B cell (primary cell): Measurements from ENCODE around the gene GNB2. TPM values are rescaled to one million over a fixed set of nuclear protein-coding genes. Genes with fewer than 3 reads are reported as not detected.

ENCODE experiments used
- ATAC-seq: fragments of 200-7000 bp; cut with Tn5 transposase; one replicate; pipeline ENCODE4 v1.10.0; 2021; ENCODE audit warnings: low read depth, mild to moderate bottlenecking, moderate number of reproducible peaks, moderate library complexity
- CTCF ChIA-PET: fragments of 350-600 bp; sonication (Branson Sonifier 250); formaldehyde crosslinking; loops from one replicate; lab custom pipeline; 2021; ENCODE audit warnings: antibody characterized with exemption, inconsistent platforms; lab: Charles Lee
- POLR2A ChIA-PET: fragments of 350-600 bp; sonication (Branson Sonifier 250); formaldehyde crosslinking; loops from one replicate; lab custom pipeline; 2021; ENCODE audit warnings: antibody characterized with exemption; lab: Charles Lee
- DNase-seq: peaks from one replicate; pipeline ENCODE4 v3.0.0; 2013
- H2AFZ ChIP-seq: 2 replicates; pipeline ENCODE4 v1.6.1; 2012; ENCODE audit warnings: mild to moderate bottlenecking, low read depth, low read length; ENCODE audit not compliant: insufficient read depth, poor library complexity, severe bottlenecking
- H3K27ac ChIP-seq, 2 donors: 1 replicate in 1 of 2; 2 replicates in 1 of 2; pipeline ENCODE4 v1.5.1; 2012 to 2013; ENCODE audit warnings: low read length in 2 of 2, mild to moderate bottlenecking in 2 of 2, moderate library complexity in 1 of 2
- H3K27me3 ChIP-seq, 4 experiments: fragments of 200-600 bp in 1 of 4; sonication (generic) in 1 of 4; replicated peaks in 1 of 4; 1 replicate in 2 of 4; 2 replicates in 2 of 4; pipeline versions ENCODE4 v1.6.1 to v1.7.0; 2013 to 2016; ENCODE audit warnings: low read length in 3 of 4, mild to moderate bottlenecking in 2 of 4, mixed read lengths in 1 of 4, moderate library complexity in 1 of 4; ENCODE audit not compliant: insufficient read depth in 4 of 4, control insufficient read depth in 3 of 4; ENCODE audit errors: control extremely low read depth in 1 of 4
- H3K36me3 ChIP-seq, 2 experiments: replicated peaks in 1 of 2; 1 replicate in 1 of 2; 2 replicates in 1 of 2; pipeline versions ENCODE4 v1.6.1 to v1.7.1; 2013; ENCODE audit warnings: low read length in 1 of 2; ENCODE audit not compliant: insufficient read depth in 2 of 2, control insufficient read depth in 1 of 2; ENCODE audit errors: control extremely low read depth in 1 of 2, extremely low read depth in 1 of 2
- H3K4me1 ChIP-seq, 2 donors: fragments of 200-600 bp in 1 of 2; sonication (generic) in 1 of 2; 1 replicate in 1 of 2; 2 replicates in 1 of 2; pipeline versions ENCODE4 v1.5.1 to v1.6.1; 2013 to 2017; ENCODE audit warnings: low read length in 2 of 2; ENCODE audit not compliant: control insufficient read depth in 2 of 2, insufficient read depth in 2 of 2
- H3K4me2 ChIP-seq: replicated peaks from 2 replicates; pipeline ENCODE3; 2012; ENCODE audit warnings: mild to moderate bottlenecking, low read depth, low read length; ENCODE audit not compliant: poor library complexity, severe bottlenecking
- H3K4me3 ChIP-seq, 5 experiments: fragments of 200-600 bp in 1 of 5; sonication (generic) in 1 of 5; 1 replicate in 3 of 5; 2 replicates in 2 of 5; pipeline versions ENCODE4 v1.5.1 to v1.7.0; 2011 to 2016; ENCODE audit warnings: low read length in 4 of 5, mild to moderate bottlenecking in 4 of 5, low read depth in 2 of 5, control low read depth in 1 of 5, moderate library complexity in 1 of 5; ENCODE audit not compliant: insufficient read depth in 1 of 5; ENCODE audit errors: control extremely low read depth in 1 of 5, extremely low read depth in 1 of 5
- H3K79me2 ChIP-seq: fragments of 200-600 bp; sonication (generic); one replicate; pipeline ENCODE4 v1.6.0; 2016; ENCODE audit warnings: low read length; ENCODE audit not compliant: control insufficient read depth, insufficient read depth
- H3K9ac ChIP-seq: fragments of 200-600 bp; sonication (generic); 2 replicates; pipeline ENCODE4 v1.6.1; 2017; ENCODE audit warnings: mild to moderate bottlenecking, low read length, moderate library complexity
- H3K9me3 ChIP-seq, 3 donors: one replicate each; pipeline versions ENCODE4 v1.6.1 to v1.7.1; 2013; ENCODE audit warnings: low read length in 2 of 3; ENCODE audit not compliant: control insufficient read depth in 2 of 3, insufficient read depth in 1 of 3; ENCODE audit errors: control extremely low read depth in 1 of 3
- H4K20me1 ChIP-seq: 2 replicates; pipeline ENCODE4 v1.6.0; 2012; ENCODE audit warnings: mild to moderate bottlenecking, low read length; ENCODE audit not compliant: insufficient read depth, control insufficient read depth, poor library complexity, severe bottlenecking
- H3K27ac Mint-ChIP-seq: one replicate; pipeline ENCODE4 v1.8.0; 2021; ENCODE audit warnings: mixed read lengths
- H3K27me3 Mint-ChIP-seq: one replicate; pipeline ENCODE4 v1.8.0; 2021; ENCODE audit warnings: mixed read lengths
- H3K4me1 Mint-ChIP-seq: one replicate; pipeline ENCODE4 v1.8.0; 2021; ENCODE audit warnings: mixed read lengths
- H3K4me3 Mint-ChIP-seq: one replicate; pipeline ENCODE4 v1.8.0; 2021; ENCODE audit warnings: mixed read lengths
- H3K9me3 Mint-ChIP-seq: one replicate; pipeline ENCODE4 v1.8.0; 2022; ENCODE audit warnings: mixed read lengths; ENCODE audit not compliant: insufficient read depth
- CTCF ChIP-seq: fragments of 200-600 bp; IDR thresholded peaks from one replicate; pipeline ENCODE4 v1.8.0; 2022; ENCODE audit warnings: antibody characterized with exemption, mild to moderate bottlenecking
- EZH2 ChIP-seq: IDR thresholded peaks from 2 replicates; pipeline ENCODE4 v1.6.1; 2012; ENCODE audit warnings: borderline replicate concordance, low read depth, mild to moderate bottlenecking, moderate library complexity, low read length; ENCODE audit not compliant: insufficient read depth, poor library complexity, severe bottlenecking
- WGBS: methylation state at CpG from one replicate; pipeline ENCODE4 v1.1.5; 2013; ENCODE audit warnings: missing lambda C conversion rate; ENCODE audit not compliant: insufficient coverage; 5-methylcytosine and 5-hydroxymethylcytosine counted together
- intact Hi-C: fragments of 100-400 bp; cut with micrococcal nuclease; formaldehyde crosslinking; loops from one replicate; pipeline ENCODE4 v1.10.0; 2022
- polyA plus RNA-seq: library from polyadenylated mRNA; depleted of rRNA; stranded (reverse); fragments of >200 nt; gene quantifications from 2 replicates; pipeline ENCODE4 v1.2.3, GENCODE V29; 2012
- total RNA-seq, 2 donors: library from RNA; stranded (reverse); fragments of 120-200 nt in 1 of 2; gene quantifications; 1 replicate in 1 of 2; 2 replicates in 1 of 2; pipeline versions ENCODE4 v1.2.3 to v1.2.4, GENCODE V29; 2013 to 2022

GNB2 gene
- total and polyA plus RNA-seq, 2 donors (not counting 1 experiment from before 2014, with no cell fraction given), result 127 to 221 TPM

GRCh38 chr7:100693312-100694097, 20.0 kb downstream of the GNB2 start:
- H3K9me3 Mint-ChIP-seq, result no peaks in the 10 kb centered on the region
- POLR2A ChIA-PET, result interaction anchor here (0.6 to 4.8 kb wide), 7 partner anchors 12 to 157 kb away, joined by 3 to 29 read pairs (median 5); partner anchors contain the start of genes FBXO24, LRCH4 and POP7

More at GRCh38 chr7:100693312-100694097, 20.0 kb downstream of the GNB2 start:
- Mint-ChIP-seq H3K4me1 (peaks cover 51% of the 10 kb centered on the region), H3K27me3 (no peaks in the 10 kb centered on the region), H3K4me3 (peak overlapping the region; percentile 89), H3K27ac (peak overlapping the region; percentile 92)
- Histone ChIP-seq H2AFZ (peak overlapping the region; percentile 58), H3K4me3 (peak overlapping the region; percentile 53 to 79 (median 68)), H3K79me2 (peaks cover 50% of the 10 kb centered on the region), H3K9ac (peak overlapping the region; percentile 74), H3K9me3 (no peaks in the 10 kb centered on the region), H3K4me1 (peaks cover 52 to 55% of the 10 kb centered on the region in 2 donors), H3K4me2 (peak overlapping the region; percentile 98), H4K20me1 (peaks cover 50% of the 10 kb centered on the region), H3K27me3 (no peaks in the 10 kb centered on the region), H3K36me3 (peaks cover 0 to 17% of the 10 kb centered on the region in 2 experiments), H3K27ac (peak overlapping the region in 1 of 2 donors; percentile 66)
- under 1% methylated on average over 81 of the region's 81 CpGs for WGBS
- peak; percentile 39 for ATAC-seq
- CTCF ChIA-PET, result interaction anchor here (0.7 to 9.8 kb wide), 23 partner anchors 10 to 219 kb away, joined by 3 to 85 read pairs (median 6); partner anchors contain the start of genes FBXO24, LRCH4, MOSPD3 and POP7
- DNase-seq, result peak; percentile 41
- TF ChIP-seq EZH2, result no peak
- TF ChIP-seq CTCF, result no peak
- intact Hi-C loops, result loop anchor here (1.0 to 5.0 kb wide), 4 partner anchors 12 to 159 kb away; partner anchors contain the start of genes MOSPD3 and SLC12A9
